GM18505 (cell line): Measurements from ENCODE around the gene ZMYND11.
"Not testable (repeated sequence)": the region's sequence is repeated elsewhere in the genome, so short reads cannot be mapped to it uniquely, and the experiment has no call there.

Experiments used
- ATAC-seq: cut with Tn5 transposase; IDR thresholded peaks from one replicate; pipeline ENCODE4 v1.9.1; 2021; ENCODE audit not compliant: unreplicated experiment
- POLR2A ChIP-seq: IDR thresholded peaks from 4 replicates; pipeline ENCODE4 v1.6.1; 2011; ENCODE audit warnings: borderline replicate concordance; ENCODE audit not compliant: insufficient read depth, insufficient read length; ENCODE audit errors: extremely low read depth

Gene ZMYND11

GRCh38 chr10:167383-167782 lies 32.1 kb downstream of the ZMYND11 start:
- ATAC-seq, result no peak
- no peak for TF ChIP-seq POLR2A

- TF ChIP-seq POLR2A, result no peak
- ATAC-seq, result no peak
Measured at GRCh38 chr10:173741-174140, 38.5 kb downstream of the ZMYND11 start.

- ATAC-seq, result no peak
- TF ChIP-seq POLR2A, result no peak
Measured at GRCh38 chr10:176677-177076, 41.4 kb downstream of the ZMYND11 start.

- no peak for TF ChIP-seq POLR2A
- no peak for ATAC-seq
Measured at GRCh38 chr10:178208-178607, 43.0 kb downstream of the ZMYND11 start.

GRCh38 chr10:178723-179122 lies 43.5 kb downstream of the ZMYND11 start:
- TF ChIP-seq POLR2A, result no peak
- no peak for ATAC-seq

- no peak for TF ChIP-seq POLR2A
- ATAC-seq, result no peak
Measured at GRCh38 chr10:182441-183201, 47.4 kb downstream of the ZMYND11 start.

- ATAC-seq, result no peak
- no peak for TF ChIP-seq POLR2A
Measured at GRCh38 chr10:184174-184573, 48.9 kb downstream of the ZMYND11 start.

GRCh38 chr10:184911-185310 lies 49.7 kb downstream of the ZMYND11 start:
- no peak for ATAC-seq
- no peak for TF ChIP-seq POLR2A

- ATAC-seq, result not testable (repeated sequence)
Measured at GRCh38 chr10:185571-185970, 50.3 kb downstream of the ZMYND11 start.

GRCh38 chr10:186911-187310 lies 51.7 kb downstream of the ZMYND11 start:
- TF ChIP-seq POLR2A, result no peak

GRCh38 chr10:188546-188945 lies 53.3 kb downstream of the ZMYND11 start:
- no peak for TF ChIP-seq POLR2A
- no peak for ATAC-seq

More at GRCh38 chr10:186911-187310, 51.7 kb downstream of the ZMYND11 start:
- no peak for ATAC-seq

GRCh38 chr10:190216-190615 lies 55.0 kb downstream of the ZMYND11 start:
- ATAC-seq, result no peak
- TF ChIP-seq POLR2A, result no peak

- ATAC-seq, result no peak
- no peak for TF ChIP-seq POLR2A
Measured at GRCh38 chr10:191703-192518, 56.7 kb downstream of the ZMYND11 start.

GRCh38 chr10:194281-194680 lies 59.0 kb downstream of the ZMYND11 start:
- ATAC-seq, result no peak

More at GRCh38 chr10:194281-194680, 59.0 kb downstream of the ZMYND11 start:
- TF ChIP-seq POLR2A, result no peak
